ENCODE measurements around the gene MUC12.
"Not testable (repeated sequence)": the region's sequence is repeated elsewhere in the genome, so short reads cannot be mapped to it uniquely, and the experiment has no call there.

MUC12 gene

DNA sequence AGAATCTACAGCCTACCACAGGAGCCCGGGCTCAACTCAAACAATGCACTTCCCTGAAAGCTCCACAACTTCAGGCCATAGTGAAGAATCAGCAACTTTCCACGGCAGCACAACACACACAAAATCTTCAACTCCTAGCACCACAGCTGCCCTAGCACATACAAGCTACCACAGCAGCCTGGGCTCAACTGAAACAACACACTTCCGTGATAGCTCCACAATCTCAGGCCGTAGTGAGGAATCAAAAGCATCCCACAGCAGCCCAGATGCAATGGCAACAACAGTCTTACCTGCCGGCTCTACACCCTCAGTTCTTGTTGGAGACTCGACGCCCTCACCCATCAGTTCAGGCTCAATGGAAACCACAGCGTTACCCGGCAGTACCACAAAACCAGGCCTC is 22.3 kb downstream of the MUC12 start:
- DNase-seq = no peak

DNA sequence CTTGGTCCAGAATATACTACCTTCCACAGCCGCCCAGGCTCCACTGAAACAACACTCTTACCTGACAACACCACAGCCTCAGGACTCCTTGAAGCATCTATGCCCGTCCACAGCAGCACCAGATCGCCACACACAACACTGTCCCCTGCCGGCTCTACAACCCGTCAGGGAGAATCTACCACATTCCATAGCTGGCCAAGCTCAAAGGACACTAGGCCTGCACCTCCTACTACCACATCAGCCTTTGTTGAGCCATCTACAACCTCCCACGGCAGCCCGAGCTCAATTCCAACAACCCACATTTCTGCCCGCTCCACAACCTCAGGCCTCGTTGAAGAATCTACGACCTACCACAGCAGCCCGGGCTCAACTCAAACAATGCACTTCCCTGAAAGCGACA is 22.9 kb downstream of the MUC12 start:
- DNase-seq = not testable (repeated sequence)

DNA sequence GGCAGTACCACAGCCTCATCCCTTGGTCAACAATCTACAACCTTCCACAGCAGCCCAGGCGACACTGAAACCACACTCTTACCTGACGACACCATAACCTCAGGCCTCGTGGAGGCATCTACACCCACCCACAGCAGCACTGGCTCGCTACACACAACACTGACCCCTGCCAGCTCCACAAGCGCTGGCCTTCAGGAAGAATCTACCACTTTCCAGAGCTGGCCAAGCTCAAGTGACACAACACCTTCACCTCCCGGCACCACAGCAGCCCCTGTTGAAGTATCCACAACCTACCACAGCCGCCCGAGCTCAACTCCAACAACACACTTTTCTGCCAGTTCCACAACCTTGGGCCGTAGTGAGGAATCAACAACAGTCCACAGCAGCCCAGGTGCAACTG is 25.3 kb downstream of the MUC12 start:
- not testable (repeated sequence) for DNase-seq

DNA sequence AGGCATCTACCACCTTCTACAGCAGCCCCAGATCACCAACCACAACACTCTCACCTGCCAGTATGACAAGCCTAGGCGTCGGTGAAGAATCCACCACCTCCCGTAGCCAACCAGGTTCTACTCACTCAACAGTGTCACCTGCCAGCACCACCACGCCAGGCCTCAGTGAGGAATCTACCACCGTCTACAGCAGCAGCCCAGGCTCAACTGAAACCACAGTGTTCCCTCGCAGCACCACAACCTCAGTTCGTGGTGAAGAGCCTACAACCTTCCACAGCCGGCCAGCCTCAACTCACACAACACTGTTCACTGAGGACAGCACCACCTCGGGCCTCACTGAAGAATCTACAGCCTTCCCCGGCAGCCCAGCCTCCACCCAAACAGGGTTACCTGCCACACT is 29.2 kb downstream of the MUC12 start:
- DNase-seq = not testable (repeated sequence)

DNA sequence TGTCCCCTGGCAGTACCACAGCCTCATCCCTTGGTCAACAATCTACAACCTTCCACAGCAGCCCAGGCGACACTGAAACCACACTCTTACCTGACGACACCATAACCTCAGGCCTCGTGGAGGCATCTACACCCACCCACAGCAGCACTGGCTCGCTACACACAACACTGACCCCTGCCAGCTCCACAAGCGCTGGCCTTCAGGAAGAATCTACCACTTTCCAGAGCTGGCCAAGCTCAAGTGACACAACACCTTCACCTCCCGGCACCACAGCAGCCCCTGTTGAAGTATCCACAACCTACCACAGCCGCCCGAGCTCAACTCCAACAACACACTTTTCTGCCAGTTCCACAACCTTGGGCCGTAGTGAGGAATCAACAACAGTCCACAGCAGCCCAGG is 30.0 kb downstream of the MUC12 start:
- DNase-seq = not testable (repeated sequence)

DNA sequence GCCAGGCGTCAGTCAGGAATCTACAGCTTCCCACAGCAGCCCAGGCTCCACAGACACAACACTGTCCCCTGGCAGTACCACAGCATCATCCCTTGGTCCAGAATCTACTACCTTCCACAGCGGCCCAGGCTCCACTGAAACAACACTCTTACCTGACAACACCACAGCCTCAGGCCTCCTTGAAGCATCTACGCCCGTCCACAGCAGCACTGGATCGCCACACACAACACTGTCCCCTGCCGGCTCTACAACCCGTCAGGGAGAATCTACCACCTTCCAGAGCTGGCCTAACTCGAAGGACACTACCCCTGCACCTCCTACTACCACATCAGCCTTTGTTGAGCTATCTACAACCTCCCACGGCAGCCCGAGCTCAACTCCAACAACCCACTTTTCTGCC is 30.7 kb downstream of the MUC12 start:
- DNase-seq = not testable (repeated sequence)

DNA sequence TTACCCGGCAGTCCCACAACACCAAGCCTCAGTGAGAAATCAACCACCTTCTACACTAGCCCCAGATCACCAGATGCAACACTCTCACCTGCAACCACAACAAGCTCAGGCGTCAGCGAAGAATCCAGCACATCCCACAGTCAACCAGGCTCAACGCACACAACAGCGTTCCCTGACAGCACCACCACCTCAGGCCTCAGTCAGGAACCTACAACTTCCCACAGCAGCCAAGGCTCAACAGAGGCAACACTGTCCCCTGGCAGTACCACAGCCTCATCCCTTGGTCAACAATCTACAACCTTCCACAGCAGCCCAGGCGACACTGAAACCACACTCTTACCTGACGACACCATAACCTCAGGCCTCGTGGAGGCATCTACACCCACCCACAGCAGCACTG is 33.0 kb downstream of the MUC12 start:
- not testable (repeated sequence) for DNase-seq

DNA sequence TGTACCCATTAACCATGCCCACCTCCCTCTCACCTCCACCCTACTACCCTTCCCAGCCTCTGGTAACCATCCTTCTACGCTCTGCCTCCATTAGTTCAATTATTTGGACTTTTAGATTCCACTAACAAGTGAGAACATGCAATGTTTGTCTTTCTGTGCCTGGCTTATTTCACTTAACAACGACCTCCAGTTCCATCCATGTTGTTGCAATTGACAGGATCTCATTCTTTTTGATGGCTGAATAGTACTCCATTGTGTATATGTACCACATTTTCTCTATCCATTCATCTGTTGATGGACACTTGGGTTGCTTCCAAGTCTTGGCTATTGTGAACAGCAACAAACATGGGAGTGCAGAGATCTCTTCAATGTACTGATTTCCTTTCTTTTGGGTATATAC is 38.0 kb downstream of the MUC12 start:
- DNase-seq = not testable (repeated sequence)

DNA sequence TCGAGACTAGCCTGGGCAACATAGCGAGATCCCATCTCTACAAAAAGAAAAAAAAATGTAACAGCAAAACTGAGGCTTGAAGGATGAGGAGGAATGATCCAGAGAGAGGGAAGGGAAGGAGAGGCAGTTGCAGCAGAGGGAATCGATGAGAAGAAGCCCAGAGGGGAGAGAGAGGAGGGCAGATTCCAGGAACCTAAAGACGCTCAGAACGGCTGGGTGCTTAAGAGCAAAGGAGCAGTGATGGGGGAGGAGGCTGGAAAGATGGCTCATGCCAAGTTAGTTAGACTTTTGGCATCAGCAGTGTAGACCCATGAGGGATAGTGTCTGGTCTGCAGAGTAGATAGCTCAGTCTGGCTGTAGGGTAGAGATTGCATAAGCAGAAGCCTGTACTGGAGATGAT is 40.3 kb downstream of the MUC12 start:
- no peak for DNase-seq

DNA sequence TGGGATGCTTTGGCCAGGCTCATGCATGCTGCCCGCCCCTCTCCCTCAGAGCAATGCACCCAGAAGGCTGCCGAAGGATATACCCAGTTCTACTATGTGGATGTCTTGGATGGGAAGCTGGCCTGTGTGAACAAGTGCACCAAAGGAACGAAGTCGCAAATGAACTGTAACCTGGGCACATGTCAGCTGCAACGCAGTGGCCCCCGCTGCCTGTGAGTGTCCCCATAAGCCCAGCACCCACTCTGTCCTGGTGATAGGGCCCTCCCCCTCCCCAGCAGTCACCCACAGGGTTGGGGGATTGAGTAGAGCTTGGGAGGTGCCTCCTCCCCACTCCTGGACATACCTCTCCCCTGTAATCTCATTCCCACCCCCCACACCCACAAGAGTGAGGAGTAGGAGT is 43.6 kb downstream of the MUC12 start:
- no peak for DNase-seq

DNA sequence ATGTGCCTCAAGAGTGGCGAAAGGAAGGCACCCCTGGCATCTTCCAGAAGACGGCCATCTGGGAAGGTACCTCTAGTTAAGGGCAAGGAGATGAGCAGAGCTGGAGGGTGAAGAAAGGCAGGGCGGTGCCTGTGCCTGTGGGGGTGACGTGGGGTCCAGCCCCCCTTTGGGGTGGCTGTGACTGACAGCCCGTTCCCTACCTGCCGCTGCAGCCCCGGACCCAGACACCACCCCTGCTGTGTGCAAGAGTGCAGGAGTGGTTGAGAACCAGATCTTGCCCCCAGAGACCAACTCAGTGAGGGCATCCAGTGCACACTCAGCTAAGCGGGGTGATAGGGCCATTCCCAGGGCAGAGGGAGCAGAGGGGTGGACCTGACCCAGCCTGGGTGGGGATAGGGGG is 46.3 kb downstream of the MUC12 start:
- DNase-seq = no peak

DNA sequence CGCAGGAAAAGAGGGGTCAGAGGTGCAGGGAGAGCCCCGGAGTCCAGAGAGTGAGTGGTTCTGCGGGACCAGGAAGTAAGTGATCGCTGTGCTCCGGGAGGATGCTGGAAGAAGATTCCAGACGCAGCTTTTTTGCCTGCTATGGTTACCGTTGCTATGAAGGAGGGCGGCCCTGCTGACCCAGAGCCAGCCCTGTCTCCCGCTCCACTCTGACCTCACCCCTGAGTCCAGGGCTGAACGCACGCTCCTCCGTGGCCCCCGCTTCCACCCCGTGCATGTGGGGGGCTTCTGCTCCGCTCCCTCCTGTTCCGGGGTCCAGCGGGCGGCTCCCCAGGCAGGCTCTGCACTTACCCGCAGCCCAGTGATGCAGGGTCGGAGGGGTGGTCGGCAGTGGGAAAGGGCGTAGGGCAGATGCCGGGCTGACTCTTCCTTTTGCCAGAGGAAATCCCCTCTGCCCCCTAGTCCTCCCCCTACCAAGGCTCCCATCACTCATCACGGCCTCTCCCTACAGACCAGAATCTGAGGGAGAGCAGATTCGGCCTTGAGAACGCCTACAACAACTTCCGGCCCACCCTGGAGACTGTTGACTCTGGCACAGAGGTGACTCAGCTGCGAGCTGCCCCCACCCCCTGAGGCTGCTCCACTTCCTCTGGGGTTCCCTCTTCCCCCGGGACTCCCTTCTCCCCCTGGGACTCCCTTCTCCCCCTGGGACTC is 47.9 kb downstream of the MUC12 start:
- peak; percentile 53 to 72 for DNase-seq

DNA sequence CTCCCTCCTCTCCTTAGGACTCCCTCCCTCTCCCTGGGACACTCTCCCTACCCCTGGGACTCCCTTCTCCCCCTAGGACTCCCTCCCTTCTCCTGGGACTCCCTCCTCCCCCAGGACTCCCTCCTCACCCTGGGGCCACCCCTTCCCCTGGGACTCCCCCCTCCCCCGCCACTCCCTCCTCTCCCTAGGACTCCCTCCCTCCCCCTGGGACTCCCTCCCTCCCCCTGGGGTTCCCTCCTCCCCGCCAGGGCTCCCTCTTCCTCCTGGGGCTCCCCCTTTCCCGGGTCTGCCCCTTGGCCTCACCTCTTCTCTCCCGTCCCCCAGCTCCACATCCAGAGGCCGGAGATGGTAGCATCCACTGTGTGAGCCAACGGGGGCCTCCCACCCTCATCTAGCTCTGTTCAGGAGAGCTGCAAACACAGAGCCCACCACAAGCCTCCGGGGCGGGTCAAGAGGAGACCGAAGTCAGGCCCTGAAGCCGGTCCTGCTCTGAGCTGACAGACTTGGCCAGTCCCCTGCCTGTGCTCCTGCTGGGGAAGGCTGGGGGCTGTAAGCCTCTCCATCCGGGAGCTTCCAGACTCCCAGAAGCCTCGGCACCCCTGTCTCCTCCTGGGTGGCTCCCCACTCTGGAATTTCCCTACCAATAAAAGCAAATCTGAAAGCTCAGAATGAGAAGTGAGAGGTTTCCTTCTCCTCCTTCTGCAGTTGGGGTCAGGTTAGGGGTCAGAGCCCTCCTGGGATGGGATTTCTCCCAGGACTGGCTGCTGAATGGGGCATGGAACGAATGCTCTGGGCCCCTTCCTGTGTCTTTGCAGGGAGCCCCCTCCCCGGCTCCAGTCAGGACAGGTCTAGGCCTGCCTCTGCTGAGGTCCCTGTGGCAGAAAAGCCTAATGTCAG is 49.2 kb downstream of the MUC12 start:
- no peak for DNase-seq

DNA sequence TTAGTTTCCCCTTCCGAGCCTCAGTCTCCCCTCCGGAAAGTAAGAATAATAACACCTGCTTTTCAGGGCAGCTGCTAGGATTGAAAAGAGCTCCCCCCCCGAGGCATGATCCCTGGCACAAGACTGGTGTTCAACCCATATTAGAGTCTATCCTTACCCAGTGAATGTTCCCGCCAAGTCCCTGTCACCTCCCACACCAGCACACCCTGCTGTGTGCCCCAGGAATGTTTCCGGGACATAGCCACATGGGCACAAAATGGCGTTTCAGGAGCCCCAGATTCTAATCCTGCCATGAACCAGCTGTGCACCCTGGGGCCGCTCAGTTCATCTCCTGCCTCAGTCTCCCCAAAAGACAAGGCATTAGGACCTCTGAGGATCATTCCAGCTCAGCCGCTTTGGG is 51.1 kb downstream of the MUC12 start:
- no peak for DNase-seq

DNA sequence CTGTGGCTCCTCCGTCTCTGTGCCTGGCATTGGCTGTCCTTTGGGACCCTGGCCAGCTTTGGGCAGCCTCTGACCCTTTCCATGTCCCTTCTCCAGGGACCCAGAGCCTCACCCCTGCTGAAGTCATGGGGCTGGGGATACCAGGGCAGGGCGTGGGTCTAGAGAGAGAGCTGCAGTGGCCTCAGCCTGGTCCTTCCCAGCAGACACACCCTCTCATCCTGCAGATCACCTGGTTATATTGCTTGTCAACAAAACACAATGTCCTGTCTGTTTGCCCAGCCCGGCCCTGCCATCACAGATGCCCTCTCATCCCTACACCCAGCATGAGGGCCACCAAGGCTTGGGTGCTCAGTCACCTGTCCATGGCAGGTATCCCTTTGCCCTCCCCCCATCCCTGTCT is 52.3 kb downstream of the MUC12 start:
- DNase-seq = no peak

DNA sequence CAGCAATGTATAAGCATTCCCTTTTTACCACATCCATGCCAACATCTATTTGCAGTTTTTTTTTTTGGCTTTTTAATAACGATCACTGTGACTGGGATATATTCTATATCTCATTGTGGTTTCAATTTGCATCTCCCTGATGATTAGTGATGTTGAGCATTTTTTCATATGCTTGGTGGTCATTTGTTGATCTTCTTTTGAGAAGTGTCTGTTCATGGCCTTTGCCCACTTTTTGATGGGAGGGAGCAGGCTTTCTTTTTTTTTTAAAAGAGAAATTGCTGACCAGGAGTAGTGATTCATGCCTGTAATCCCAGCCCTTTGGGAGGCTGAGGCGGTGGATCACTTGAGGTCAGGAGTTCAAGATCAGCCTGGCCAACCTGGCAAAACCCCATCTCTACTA is 54.5 kb downstream of the MUC12 start:
- DNase-seq = no peak

DNA sequence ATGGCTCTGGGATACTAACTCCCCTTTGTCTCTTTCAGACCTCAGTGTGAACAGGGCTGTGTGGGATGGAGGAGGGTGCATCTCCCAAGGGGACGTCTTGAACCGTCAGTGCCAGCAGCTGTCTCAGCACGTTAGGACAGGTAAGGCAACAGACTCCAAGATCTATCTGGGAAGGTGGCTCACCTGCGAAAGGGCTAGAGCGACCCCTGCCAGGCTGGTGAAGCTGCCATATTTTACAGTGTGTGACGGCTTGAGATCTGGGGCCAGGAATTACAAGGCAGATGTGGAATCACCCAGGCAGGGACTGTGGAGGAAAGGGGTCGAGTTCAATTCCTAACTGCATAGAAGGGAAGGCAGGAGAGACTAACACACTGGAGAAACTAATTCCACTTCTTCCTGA is 61.7 kb downstream of the MUC12 start:
- DNase-seq = no peak

DNA sequence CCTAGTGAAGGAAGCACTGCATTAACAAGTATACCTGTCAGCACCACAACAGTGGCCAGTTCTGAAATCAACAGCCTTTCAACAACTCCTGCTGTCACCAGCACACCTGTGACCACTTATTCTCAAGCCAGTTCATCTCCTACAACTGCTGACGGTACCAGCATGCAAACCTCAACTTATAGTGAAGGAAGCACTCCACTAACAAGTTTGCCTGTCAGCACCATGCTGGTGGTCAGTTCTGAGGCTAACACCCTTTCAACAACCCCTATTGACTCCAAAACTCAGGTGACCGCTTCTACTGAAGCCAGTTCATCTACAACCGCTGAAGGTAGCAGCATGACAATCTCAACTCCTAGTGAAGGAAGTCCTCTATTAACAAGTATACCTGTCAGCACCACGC is 66.6 kb downstream of the MUC12 start:
- DNase-seq = no peak

DNA sequence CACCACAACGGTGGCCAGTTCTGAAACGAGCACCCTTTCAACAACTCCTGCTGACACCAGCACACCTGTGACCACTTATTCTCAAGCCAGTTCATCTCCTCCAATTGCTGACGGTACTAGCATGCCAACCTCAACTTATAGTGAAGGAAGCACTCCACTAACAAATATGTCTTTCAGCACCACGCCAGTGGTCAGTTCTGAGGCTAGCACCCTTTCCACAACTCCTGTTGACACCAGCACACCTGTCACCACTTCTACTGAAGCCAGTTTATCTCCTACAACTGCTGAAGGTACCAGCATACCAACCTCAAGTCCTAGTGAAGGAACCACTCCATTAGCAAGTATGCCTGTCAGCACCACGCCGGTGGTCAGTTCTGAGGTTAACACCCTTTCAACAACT is 71.9 kb downstream of the MUC12 start:
- DNase-seq = not testable (repeated sequence)

DNA sequence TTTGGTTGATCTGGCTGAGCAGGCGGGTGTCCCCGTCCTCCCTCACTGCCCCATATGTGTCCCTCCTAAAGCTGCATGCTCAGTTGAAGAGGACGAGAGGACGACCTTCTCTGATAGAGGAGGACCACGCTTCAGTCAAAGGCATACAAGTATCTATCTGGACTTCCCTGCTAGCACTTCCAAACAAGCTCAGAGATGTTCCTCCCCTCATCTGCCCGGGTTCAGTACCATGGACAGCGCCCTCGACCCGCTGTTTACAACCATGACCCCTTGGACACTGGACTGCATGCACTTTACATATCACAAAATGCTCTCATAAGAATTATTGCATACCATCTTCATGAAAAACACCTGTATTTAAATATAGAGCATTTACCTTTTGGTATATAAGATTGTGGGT is 89.0 kb downstream of the MUC12 start:
- peak; percentile 20 to 46 for DNase-seq

DNA sequence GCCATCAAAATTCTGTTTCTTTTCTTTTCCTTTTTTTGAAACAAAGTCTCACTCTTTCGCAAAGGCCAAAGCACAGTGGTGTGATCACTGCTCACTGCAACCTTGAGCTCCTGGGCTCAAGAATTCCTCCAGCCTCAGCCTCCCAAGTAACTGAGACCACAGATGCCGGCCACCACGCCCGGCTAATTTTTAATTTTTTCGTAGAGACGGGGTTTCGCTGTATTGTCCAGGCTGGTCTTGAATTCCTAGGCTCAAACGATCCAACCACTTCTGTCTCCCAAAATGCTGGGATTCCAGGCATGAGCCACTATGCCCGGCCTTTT is 90.2 kb downstream of the MUC12 start:
- DNase-seq = no peak

DNA sequence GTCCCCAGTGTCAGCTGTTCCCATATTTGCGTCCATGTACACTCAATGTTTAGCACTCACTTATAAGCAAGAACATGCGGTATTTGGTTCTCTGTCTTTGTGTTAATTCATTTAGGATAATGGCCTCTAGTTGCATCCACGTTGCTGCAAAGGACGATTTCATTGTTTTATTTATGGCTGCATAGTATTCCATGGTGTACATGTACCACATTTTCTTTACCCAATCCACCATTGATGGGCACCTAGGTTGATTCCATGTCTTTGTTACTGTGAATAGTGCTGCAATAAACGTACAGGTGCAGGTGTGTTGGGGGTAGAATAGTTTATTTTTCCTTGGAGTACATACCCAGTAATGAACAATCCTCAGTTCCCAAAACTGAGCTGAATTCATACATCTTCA is 91.6 kb downstream of the MUC12 start:
- DNase-seq = no peak

DNA sequence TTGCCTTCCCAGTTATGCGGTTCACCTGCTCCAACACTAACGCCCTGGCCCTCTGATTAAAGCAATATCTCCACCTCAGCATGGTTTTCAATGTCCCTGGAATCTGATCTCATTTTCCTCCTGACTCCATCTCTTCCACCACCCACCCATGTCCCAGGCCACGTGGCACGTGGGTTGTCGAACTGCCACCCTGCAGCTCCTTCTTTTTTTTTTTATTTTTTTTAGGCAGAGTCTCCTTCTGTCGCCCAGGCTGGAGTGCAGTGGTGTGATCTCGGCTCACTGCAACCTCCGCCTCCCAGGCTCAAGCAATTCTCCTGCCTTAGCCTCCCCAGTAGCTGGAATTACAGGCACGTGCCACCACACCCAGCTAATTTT is 94.8 kb downstream of the MUC12 start:
- not testable (repeated sequence) for DNase-seq

DNA sequence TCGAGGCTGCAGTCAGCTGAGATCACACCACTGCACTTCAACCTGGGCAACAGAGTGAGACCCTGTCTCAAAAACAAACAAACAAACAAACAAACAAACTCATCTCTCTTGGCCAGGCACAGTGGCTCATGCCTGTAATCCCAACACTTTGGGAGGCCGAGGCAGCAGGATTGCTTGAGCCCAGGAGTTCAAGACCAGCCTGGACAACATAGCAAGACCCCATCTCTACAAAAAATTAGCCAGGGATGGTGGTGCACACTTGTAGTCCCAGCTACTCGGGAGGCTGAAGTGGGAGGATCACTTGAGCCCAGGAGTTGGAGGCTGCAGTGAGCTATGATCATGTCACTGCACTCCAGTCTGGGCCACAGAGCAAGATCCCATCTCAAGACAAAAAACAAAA is 95.8 kb downstream of the MUC12 start:
- DNase-seq = not testable (repeated sequence)

Measured in Kasumi-1 (cell line).